KOPT-K1 (cell line): ENCODE results near the gene CTTNBP2NL.
"Not testable (repeated sequence)": the region's sequence is repeated elsewhere in the genome, so short reads cannot be mapped to it uniquely, and the experiment has no call there.

Experiments
- H3K27ac ChIP-seq: fragments of 200-600 bp; sonication (generic); 2 replicates; pipeline ENCODE4 v1.5.1; 2016; ENCODE audit warnings: antibody characterized with exemption, mild to moderate bottlenecking, low read depth, low read length; ENCODE audit not compliant: poor library complexity, severe bottlenecking
- H3K36me3 ChIP-seq: fragments of 200-600 bp; sonication (generic); 2 replicates; pipeline ENCODE4 v1.5.1; 2017; ENCODE audit warnings: antibody characterized with exemption, mild to moderate bottlenecking, low read length, moderate library complexity; ENCODE audit not compliant: insufficient read depth
- H3K9me3 ChIP-seq: fragments of 200-600 bp; sonication (generic); 2 replicates; pipeline ENCODE4 v1.5.1; 2017; ENCODE audit warnings: antibody characterized with exemption, low read length, mild to moderate bottlenecking; ENCODE audit not compliant: insufficient read depth, poor library complexity, severe bottlenecking

Gene CTTNBP2NL

DNA sequence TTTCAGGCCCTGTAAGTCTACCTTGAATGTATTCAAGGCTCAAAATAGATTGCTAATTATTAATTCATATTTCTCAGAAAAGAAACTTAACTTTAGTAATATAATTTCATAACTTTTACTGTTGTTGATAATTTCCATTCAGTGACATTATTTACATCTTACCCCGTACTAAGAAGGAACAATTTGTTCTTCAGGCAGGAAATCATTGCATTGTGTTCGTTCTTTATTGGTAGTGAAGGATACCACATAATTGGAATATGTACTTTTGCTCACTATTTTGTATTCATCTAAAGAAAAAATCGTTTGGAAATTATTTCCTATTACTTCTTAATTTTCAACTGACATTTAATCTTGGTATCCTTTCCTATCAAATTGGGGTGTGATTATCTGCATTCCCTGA lies 39.4 kb downstream of the CTTNBP2NL start:
- H3K27ac ChIP-seq: no peak overlapping the region
- H3K9me3 ChIP-seq: no peaks in the 10 kb centered on the region
- H3K36me3 ChIP-seq: no peaks in the 10 kb centered on the region

DNA sequence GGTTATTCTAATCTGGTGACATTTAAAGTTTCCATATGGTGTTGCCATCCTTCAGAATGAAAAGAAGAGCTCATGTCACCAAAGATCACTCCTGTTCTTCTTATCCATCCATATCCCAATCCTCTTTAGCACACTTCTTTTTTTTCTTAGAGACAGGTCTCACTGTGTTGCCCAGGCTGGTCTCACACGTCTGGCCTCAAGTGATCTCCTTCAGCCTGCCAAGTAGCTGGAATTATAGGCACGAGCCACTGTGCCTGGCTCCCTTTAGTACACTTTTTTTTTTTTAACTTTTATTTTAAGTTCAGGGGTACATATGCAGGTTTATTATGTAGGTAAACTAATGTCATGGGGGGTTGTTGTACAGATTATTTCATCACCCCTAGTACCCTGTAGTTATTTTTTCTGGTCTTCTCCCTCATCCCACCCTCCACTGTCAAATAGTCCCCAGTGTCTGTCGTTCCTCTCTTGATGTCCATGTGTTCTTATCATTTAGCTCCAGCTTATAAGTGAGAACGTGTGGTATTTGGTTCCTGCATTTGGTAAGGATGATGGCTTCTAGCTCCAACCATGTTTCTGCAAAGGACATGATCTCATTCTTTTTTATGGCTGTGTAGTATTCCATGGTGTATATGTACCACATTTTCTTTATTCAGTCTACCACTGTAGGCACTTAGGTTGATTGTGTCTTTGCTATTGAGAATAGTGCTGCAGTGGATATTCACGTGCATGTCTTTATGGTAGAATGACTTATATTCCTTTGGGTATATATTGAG lies 40.6 kb downstream of the CTTNBP2NL start:
- Histone ChIP-seq H3K27ac (no peak overlapping the region), H3K36me3 (no peaks in the 10 kb centered on the region), H3K9me3 (no peaks in the 10 kb centered on the region)

DNA sequence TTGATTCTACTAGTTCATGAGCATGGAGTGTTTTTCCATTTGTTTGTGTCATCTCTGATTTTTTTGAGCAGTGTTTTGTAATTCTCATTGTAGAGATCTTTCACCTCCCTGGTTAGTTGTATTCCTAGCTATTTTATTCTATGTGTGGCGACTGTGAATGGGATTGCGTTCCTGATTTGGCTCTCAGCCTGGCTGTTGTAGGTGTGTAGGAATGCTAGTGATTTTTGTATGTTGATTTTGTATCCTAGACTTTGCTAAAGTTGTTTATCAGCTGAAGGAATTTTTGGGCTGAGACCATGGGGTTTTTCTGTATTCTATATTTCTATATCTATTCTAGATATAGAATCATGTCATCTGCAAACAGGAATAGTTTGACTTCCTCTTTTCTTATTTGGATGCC lies 42.1 kb downstream of the CTTNBP2NL start:
- H3K9me3 ChIP-seq, H3K27ac ChIP-seq, H3K36me3 ChIP-seq: not testable (repeated sequence)

DNA sequence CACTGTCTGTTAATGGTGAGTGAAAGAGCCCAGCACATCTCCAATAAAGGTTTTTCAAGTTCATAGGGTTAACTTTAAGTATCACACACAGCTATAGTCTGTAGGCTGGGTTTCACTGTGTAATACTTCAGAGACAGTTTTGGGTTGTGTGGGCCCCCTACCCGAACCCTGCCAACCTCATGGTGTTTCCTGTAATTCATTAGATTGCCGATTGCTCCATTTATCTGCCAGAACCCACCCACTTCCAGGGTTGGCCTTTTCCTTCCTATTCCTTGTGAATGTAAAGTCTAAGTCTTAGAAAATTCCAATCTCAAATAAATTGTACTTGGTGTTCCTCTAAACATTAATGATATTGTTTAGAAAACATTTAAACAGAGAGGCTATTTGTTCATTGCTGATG lies 43.6 kb downstream of the CTTNBP2NL start:
- no peaks in the 10 kb centered on the region for H3K36me3 ChIP-seq

DNA sequence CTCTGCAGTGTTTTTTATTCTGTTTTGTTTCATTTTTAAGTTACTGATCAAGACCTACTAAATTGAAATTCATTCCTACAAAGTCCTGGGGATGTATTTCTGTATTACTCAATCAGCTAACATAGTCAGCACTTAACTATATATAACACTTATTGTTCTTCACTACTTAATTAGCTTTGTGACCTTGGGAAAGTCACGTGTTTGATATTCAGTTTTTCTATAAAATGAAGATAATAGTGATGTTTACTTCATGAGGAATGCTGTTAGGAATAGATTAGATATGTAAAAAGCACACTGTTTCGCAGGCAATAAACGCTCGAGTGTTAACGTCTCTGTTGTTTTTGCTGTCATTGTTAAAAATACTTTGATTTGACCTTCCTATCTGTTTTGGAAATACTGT lies 44.6 kb downstream of the CTTNBP2NL start:
- Histone ChIP-seq H3K36me3 (no peaks in the 10 kb centered on the region), H3K27ac (no peak overlapping the region), H3K9me3 (no peaks in the 10 kb centered on the region)

More for the DNA sequence above, 43.6 kb downstream of the CTTNBP2NL start:
- H3K27ac ChIP-seq: no peak overlapping the region
- H3K9me3 ChIP-seq: no peaks in the 10 kb centered on the region

DNA sequence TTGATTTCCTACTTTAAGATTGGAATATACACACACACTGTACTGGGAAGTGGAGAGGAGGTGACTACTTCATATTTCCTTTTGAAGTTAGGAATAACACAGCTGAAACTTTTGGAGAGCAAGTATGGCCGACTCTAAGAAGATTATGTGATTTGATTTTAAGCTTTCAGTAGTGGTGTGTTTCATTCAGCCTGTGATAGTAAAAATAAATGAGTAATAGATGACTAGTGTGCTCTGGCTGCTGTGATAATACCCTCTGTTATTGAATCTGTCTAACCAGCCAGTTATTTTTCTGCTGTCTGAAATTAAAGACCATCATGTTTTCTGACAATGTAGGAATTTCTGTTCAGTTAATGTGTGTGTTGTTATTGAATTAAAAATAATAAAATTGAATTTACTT lies 48.3 kb downstream of the CTTNBP2NL start:
- Histone ChIP-seq H3K9me3 (no peaks in the 10 kb centered on the region), H3K27ac (no peak overlapping the region), H3K36me3 (no peaks in the 10 kb centered on the region)

DNA sequence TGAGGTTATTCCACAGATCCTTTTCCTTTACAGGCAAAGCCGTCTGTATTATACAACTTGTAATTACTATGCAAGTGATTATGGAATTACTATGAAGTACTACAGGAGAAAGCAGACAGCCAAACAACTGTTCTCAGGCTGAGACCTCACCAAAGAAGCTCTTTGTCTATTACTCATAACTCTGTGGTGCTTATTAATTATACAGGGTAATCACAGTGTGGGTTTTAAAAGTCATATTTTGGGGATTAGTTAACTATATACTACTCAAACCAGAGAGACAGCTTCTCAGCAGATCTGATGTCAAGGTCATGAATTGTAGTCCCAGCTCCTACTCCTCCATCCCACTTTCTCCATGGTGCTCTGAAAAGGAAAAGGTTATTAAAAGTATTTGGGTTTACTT lies 49.6 kb downstream of the CTTNBP2NL start:
- Histone ChIP-seq H3K36me3 (no peaks in the 10 kb centered on the region), H3K9me3 (no peaks in the 10 kb centered on the region), H3K27ac (no peak overlapping the region)

DNA sequence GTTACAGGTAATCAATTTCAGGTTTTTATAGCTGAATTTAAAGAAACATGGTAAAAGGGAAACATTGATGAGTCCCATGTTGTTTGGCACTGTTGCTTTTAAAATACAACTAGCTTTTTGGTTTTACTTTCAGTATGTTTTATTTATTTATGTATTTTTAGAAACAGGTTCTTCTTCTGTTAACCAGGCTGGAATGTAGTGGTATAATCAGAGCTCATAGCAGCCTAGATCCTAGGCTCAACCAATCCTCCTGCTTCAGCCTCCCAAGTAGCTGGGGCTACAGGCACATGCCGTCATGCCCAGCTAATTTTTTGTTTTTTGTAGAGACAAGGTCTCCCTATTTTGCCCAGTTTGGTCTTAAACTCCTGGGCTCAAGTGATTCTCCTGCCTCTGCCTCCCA lies 50.4 kb downstream of the CTTNBP2NL start:
- Histone ChIP-seq H3K9me3 (no peaks in the 10 kb centered on the region), H3K27ac (no peak overlapping the region), H3K36me3 (no peaks in the 10 kb centered on the region)

DNA sequence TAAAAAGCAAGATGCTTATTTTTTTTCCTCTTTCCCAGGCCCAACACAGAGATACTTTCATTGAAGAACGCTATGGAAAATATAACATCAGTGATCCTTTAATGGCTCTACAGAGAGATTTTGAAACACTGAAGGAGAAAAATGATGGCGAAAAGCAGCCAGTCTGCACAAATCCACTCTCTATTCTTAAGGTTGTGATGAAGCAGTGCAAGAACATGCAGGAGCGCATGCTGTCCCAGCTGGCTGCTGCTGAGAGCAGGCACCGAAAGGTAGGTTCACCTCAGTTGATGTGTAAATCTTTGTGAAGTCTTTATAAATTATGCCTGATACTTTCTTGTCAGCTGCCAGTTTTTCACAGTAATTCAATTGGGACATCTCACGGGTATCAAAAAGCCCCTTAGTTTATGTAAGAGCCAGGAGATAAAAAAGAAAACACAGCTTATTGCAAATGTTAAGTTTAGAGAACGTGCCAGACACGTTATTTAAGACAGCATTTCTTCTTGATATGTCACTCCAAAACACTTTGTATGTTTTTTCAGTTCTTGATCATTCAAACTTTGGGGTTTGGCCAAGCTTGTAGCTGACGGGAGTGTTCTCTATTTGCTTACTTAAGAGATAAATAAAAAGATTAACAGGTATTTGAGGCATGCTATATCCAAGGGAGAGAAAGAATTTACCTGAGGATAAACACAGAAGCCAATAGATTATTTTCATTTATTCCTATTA lies 53.1 kb downstream of the CTTNBP2NL start:
- H3K27ac ChIP-seq: no peak overlapping the region
- H3K36me3 ChIP-seq: no peaks in the 10 kb centered on the region
- no peaks in the 10 kb centered on the region for H3K9me3 ChIP-seq

DNA sequence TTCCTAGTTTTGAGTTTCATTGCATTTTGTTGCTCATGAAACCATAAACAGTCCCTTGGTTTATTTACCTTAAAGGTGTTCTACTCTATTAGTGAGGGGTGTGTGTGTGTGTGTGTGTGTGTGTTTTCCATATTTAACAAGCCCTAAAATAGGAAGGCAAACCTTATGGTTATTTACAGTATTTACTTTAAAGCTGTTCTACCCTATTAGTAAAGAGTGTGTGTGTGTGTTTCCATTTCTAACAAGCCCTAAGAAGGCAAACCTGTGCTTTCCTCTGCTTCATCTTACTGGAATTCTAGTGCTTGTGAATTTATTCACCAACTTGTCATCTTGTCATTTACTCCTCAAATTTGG lies 53.6 kb downstream of the CTTNBP2NL start:
- no peaks in the 10 kb centered on the region for H3K9me3 ChIP-seq
- H3K27ac ChIP-seq: no peak overlapping the region
- H3K36me3 ChIP-seq: no peaks in the 10 kb centered on the region

DNA sequence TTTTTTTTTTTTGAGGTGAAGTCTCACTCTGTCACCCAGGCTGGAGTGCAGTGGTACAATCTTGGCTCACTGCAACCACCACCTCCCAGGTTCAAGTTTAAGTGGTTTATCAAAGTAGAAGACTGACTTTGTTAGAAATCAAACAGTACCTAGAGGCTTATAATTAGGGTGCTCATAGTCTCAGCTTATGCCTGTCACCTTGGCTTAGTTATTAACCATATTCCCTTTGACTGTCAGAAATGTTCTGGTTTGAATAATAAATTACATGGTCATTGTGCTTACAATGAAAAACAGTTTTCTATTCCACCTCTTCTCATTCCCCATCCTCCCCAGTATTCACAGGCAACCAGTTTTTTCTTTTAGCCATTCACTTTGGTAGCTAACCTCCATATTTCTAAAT lies 54.8 kb downstream of the CTTNBP2NL start:
- no peaks in the 10 kb centered on the region for H3K9me3 ChIP-seq
- no peak overlapping the region for H3K27ac ChIP-seq
- no peaks in the 10 kb centered on the region for H3K36me3 ChIP-seq

DNA sequence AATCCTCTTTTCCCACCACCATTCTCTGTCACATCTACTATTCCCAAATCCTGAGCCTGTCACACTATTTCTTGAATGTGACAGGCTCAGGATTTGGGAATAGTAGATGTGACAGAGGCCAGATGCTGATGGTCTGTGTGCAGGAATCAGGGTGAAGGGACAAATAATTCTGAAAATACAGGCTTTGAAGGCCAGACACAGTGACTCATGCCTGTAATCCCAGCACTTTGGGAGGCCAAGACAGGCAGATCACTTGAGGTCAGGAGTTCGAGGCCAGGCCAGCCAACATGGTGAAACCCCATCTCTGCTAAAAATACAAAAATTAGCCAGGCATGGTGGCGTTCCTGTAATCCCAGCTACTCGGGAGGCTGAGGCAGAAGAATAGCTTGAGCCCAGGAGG lies 55.3 kb downstream of the CTTNBP2NL start:
- H3K9me3 ChIP-seq, H3K27ac ChIP-seq, H3K36me3 ChIP-seq: not testable (repeated sequence)

DNA sequence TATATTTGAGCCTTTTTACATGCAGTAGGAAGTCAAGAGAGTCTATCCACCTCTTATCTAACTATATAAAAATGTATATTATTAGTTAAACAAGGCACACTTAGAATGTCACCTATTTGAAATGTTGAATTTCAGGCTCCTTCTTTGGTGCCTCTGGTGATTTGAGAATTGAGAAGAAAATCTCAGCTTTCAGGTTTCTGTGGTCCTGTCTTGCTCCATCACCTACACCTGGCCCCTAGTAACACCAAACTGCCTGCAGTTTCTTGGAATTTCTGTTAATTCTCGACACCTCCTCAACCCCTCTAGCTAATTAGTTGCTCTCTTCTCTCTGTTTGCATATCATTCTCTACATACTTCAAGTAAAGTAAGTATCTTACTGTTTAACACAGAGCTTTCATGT lies 57.9 kb downstream of the CTTNBP2NL start:
- Histone ChIP-seq H3K36me3 (no peaks in the 10 kb centered on the region), H3K27ac (no peak overlapping the region), H3K9me3 (no peaks in the 10 kb centered on the region)

DNA sequence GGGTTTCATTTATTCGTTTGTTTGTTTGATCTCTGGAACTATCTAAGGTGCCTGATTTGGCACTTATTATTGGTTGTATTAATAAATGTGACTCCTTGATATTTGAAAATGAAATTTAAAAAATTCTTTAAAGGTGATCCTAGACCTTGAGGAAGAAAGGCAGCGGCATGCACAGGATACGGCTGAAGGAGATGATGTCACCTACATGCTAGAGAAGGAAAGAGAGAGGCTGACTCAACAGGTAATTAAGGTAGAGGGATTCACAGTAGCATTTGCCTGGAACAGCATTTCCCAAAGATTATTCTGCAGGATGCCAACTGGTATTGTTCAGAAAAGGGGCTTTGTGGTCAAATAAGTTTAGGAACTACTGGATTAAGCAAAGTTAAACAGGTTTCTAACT lies 58.3 kb downstream of the CTTNBP2NL start:
- H3K27ac ChIP-seq: no peak overlapping the region
- H3K9me3 ChIP-seq: no peaks in the 10 kb centered on the region
- H3K36me3 ChIP-seq: no peaks in the 10 kb centered on the region

DNA sequence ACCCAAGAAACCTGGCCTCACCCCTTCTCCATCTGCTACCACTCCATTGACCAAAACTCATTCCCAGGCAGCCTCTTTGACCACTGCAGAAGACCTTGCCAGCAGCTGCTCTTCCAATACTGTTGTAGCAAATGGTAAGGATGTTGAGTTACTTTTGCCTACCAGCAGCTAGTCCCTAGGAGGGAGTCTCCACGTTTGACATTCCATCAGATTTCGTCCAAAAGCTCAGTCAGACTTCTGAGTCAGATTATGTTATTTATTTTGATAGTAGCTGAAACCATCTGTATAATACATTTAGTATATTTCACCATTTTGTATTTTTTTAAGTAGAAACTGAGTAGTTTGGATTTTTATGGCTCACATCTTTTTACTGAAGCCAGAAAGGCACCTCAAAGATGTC lies 61.2 kb downstream of the CTTNBP2NL start:
- H3K27ac ChIP-seq: no peak overlapping the region
- H3K9me3 ChIP-seq: no peaks in the 10 kb centered on the region
- no peaks in the 10 kb centered on the region for H3K36me3 ChIP-seq

DNA sequence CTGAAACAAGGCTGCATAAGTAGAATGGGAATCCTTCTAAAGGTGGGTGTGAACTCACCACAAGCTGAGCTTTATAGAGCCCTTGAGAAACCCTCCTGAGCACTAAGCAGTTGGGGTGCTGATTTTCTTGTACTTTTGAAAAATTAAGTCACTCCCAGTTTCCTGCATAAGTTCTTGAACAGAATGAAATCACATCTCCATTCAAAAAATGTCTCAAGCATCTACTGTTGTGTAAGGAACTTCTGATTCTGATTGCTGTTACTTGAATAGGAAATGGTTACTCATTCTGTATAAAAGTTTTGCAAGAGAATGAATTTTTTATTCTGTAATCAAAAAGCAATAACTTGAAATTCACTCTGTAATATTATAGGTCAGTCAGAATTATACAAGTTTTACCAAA lies 61.9 kb downstream of the CTTNBP2NL start:
- H3K9me3 ChIP-seq: no peaks in the 10 kb centered on the region
- H3K27ac ChIP-seq: no peak overlapping the region
- H3K36me3 ChIP-seq: no peaks in the 10 kb centered on the region
